DMS114 treated with DMSO at 0.1 percent for 48 hours (cell line): ENCODE data around the gene SLC7A6.

Experiments used
- DNase-seq: peaks from one replicate; lab custom pipeline; 2025; ENCODE audit not compliant: unreplicated experiment; lab: John Stamatoyannopoulos, UW

The SLC7A6 gene

DNA sequence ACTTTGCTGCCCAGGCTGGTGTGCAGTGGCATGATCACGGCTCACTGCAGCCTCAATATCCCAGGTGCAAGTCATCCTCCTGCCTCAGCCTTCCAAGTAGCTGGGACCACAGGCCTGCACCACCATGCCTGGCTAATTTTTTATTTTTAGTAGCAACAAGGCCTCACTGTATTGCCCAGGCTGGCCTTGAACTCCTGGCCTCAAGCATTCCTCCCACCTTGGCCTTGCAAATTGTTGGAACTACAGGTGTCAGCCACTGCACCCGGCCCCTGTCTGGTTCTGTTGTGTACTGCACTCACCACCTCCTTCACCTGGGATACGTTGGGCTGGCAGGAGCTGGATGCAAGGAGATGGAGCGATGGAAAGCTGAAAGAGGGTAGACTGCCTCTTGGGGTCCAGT is 10.6 kb upstream of the SLC7A6 start:
- no peak for DNase-seq

- no peak for DNase-seq
These were observed 8.6 kb upstream of the SLC7A6 start for GRCh38 chr16:68255712-68256111.

- DNase-seq = no peak
These were observed 6.9 kb upstream of the SLC7A6 start for GRCh38 chr16:68257251-68257905.

- DNase-seq = no peak
These were observed 6.2 kb upstream of the SLC7A6 start for GRCh38 chr16:68257906-68258800.

DNA sequence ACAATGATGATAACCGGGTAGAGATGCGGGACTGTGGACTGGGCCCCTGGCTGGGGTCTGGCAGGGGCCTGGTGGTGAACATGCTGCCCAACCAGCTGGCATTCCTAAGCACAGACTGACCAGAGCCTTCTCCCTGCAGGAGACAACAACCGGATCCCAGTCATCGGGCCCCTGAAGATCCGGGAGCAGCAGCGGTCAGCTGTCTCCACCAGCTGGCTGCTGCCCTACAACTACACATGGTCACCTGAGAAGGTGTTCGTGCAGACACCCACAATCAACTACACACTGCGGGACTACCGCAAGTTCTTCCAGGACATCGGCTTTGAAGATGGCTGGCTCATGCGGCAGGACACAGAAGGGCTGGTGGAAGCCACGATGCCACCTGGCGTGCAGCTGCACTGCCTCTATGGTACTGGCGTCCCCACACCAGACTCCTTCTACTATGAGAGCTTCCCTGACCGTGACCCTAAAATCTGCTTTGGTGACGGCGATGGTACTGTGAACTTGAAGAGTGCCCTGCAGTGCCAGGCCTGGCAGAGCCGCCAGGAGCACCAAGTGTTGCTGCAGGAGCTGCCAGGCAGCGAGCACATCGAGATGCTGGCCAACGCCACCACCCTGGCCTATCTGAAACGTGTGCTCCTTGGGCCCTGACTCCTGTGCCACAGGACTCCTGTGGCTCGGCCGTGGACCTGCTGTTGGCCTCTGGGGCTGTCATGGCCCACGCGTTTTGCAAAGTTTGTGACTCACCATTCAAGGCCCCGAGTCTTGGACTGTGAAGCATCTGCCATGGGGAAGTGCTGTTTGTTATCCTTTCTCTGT is 5.1 kb upstream of the SLC7A6 start:
- no peak for DNase-seq

GRCh38 chr16:68263559-68264127 is 683 bp upstream of the SLC7A6 start:
- no peak for DNase-seq

- DNase-seq = no peak
These were observed 973 bp downstream of the SLC7A6 start for GRCh38 chr16:68265078-68265920.

DNA sequence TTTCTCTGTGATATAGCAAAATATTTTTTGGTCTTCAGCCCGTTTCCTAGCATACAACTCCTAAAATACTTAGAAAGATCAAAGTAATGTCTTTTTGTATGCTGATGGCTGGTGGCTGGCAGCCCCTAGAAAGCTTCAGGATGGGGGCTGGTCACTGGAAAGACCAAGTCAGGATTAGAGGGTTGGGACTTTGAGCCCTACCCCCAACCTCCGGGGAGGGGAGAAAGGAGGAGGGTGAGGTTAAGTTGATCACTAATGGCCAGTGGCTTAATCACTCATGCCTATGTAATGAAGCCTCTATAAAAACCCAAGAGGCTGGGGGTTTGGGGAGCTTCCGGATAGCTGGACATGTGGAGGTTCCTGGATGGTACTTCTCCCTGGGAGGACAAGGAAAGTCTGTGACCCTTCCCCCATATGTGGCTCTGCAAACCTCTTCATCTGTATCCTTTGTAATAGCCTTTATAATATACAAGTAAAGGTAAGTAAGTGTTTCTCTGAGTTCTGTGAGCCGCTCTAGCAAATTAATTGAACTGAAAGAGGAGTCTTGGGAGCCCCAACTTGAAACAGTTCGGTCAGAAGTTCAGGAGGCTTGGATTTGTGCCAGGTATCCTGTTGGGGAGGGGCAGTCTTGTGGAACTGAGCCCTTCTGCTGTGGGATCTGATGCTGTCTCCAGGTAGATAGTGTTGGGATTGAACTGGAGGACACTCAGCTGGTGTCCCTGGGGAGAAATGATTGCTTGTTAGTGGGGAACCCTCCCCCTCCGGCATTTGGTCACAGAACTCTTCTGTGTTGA is 3.5 kb downstream of the SLC7A6 start:
- DNase-seq = no peak

DNA sequence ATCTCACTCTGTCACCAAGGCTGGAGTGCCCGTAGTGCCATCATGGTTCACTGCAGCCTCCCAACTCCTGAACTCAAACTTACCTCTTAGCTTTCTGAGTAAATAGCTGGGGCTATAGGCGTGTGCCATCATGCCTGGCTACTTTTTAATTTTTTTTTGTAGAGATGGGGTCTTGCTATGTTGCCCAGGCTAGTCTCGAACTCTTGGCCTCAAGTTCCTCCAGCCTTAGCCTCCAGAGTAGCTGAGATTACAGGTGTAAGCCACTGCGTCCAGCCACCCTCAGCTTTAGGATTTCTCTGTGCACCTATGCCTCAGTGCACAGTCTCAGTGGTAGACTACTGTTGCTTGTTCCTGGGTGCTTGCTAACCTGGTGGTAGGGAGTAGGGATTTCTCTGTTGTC is 5.5 kb downstream of the SLC7A6 start:
- DNase-seq = no peak

GRCh38 chr16:68270353-68270752 is 6.0 kb downstream of the SLC7A6 start:
- DNase-seq = no peak

DNA sequence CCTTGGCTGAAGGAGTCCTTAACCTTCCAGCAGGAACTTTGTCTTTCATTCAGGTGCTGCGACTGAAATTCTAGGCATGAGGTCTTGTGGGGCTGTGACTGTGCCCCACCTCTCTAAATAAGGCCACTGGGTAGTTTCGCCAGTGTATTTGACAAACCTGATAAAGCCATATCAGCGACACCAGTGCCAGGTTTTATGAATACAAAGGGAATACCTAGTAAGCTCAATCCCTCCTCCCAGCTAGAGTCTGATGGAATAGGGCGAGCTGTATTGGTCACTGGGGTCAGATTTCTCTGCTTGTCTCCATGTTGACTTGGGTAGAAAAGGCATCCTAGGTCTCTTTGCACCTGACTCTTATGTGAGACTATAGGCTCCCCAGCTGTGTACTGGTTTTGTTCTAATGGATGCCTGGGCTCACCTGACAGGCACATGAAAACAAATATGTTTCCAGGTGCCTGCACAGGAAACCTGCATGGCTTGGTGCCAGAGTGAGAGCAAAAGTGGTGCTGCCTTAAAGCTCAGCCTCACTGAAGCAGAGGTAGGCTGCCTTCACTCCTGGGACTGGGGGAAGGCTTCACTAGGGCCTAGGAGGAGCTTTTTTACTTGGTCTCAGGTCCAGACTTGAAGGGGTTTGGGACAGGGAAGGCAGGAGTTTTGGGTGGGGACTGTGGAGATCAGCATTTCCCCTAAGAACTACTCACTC is 8.3 kb downstream of the SLC7A6 start:
- DNase-seq = no peak

- DNase-seq = no peak
These were observed 9.1 kb downstream of the SLC7A6 start for GRCh38 chr16:68273459-68273858.

DNA sequence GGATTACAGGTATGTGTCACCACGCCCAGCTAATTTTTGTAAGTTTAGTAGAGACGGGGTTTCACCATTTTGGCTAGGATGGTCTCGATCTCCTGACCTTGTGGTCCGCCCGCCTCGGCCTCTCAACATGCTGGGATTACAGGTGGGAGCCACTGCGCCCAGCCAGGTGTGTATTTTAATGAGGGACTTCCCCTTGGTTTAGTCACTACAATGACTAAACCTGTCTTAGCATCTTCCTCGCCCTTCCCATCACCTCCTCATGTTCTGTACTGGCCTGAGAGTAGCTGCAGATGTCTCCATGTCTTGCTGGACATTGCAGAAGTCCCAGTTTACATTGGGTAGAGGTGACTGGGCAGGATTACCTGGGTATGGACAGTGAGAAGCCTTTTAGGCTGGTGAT is 9.6 kb downstream of the SLC7A6 start:
- DNase-seq = no peak

DNA sequence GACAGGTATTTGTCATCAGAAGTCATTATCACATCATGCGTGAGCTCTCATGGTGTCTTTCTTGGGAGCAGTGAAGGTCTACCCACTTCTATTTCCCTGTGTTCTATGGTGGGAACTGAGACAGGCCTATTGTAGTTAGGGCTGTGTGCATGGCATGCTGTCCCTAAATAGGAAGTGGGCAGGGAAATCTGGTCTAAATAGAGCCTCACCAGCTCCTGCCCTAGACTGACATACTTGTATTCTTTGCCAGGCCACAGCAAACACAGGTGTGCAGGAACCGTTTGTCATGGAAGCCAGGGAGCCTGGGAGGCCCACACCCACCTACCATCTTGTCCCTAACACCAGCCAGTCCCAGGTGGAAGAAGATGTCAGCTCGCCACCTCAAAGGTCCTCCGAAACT is 10.1 kb downstream of the SLC7A6 start:
- no peak for DNase-seq

DNA sequence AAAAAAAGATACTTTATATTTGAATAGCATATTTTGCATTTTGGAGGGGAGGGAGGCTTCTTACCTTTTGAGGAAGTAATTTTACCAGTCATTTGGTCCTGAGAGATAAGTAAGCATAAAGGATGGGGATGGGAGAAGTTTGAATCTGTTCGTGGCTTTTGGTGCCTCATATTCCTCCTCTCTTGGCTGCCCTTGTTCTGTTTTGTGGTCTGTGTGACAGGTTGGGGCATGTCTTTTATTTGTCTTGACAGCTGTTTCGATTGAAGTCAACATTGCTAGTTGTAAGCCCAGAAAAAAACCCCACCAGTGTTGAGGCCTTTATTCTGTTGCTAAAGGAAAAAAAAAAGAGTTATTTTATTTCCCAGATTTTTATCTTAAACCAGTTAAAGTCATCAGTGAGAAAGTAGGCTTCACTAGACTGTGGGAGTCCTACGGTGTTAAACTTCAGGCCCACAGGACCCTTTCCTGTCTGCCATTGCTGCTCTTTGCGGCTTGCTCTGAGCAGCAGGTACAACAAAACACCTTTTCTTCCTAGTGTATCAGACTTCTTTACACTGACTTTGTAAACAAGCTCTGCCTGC is 11.4 kb downstream of the SLC7A6 start:
- no peak for DNase-seq

GRCh38 chr16:68276223-68276622 is 11.9 kb downstream of the SLC7A6 start:
- DNase-seq = no peak

GRCh38 chr16:68279726-68280558 is 15.6 kb downstream of the SLC7A6 start:
- DNase-seq = no peak
